ENCODE measurements around the gene EPHB6.

EPHB6 gene

DNA sequence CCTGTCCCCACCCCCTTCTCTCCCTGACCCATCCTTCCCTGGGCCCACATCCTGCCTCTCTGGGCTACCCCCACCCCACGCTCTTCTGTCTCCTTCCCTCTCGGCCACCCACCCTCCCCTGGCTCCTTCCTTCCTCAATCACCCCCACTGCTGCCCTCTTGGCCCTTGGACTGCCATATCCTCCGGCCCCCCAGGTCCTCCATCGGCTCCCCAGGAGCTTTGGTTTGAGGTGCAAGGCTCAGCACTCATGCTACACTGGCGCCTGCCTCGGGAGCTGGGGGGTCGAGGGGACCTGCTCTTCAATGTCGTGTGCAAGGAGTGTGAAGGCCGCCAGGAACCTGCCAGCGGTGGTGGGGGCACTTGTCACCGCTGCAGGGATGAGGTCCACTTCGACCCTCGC lies 10.9 kb downstream of the EPHB6 start (continued):
- TF ChIP-seq ZBTB48 (tag by site-specific recombination; IDR thresholded peaks at IDR 0.05) (no peak), ZNF335 (tag by site-specific recombination; conservative IDR thresholded peaks at IDR 0.05) (no peak), ZNF48 (tag by site-specific recombination; IDR thresholded peaks at IDR 0.05) (no peak)
- TF ChIP-seq, protein P1, sequence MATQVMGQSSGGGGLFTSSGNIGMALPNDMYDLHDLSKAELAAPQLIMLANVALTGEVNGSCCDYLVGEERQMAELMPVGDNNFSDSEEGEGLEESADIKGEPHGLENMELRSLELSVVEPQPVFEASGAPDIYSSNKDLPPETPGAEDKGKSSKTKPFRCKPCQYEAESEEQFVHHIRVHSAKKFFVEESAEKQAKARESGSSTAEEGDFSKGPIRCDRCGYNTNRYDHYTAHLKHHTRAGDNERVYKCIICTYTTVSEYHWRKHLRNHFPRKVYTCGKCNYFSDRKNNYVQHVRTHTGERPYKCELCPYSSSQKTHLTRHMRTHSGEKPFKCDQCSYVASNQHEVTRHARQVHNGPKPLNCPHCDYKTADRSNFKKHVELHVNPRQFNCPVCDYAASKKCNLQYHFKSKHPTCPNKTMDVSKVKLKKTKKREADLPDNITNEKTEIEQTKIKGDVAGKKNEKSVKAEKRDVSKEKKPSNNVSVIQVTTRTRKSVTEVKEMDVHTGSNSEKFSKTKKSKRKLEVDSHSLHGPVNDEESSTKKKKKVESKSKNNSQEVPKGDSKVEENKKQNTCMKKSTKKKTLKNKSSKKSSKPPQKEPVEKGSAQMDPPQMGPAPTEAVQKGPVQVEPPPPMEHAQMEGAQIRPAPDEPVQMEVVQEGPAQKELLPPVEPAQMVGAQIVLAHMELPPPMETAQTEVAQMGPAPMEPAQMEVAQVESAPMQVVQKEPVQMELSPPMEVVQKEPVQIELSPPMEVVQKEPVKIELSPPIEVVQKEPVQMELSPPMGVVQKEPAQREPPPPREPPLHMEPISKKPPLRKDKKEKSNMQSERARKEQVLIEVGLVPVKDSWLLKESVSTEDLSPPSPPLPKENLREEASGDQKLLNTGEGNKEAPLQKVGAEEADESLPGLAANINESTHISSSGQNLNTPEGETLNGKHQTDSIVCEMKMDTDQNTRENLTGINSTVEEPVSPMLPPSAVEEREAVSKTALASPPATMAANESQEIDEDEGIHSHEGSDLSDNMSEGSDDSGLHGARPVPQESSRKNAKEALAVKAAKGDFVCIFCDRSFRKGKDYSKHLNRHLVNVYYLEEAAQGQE (tag by site-specific recombination; IDR thresholded peaks at IDR 0.05): no peak

DNA sequence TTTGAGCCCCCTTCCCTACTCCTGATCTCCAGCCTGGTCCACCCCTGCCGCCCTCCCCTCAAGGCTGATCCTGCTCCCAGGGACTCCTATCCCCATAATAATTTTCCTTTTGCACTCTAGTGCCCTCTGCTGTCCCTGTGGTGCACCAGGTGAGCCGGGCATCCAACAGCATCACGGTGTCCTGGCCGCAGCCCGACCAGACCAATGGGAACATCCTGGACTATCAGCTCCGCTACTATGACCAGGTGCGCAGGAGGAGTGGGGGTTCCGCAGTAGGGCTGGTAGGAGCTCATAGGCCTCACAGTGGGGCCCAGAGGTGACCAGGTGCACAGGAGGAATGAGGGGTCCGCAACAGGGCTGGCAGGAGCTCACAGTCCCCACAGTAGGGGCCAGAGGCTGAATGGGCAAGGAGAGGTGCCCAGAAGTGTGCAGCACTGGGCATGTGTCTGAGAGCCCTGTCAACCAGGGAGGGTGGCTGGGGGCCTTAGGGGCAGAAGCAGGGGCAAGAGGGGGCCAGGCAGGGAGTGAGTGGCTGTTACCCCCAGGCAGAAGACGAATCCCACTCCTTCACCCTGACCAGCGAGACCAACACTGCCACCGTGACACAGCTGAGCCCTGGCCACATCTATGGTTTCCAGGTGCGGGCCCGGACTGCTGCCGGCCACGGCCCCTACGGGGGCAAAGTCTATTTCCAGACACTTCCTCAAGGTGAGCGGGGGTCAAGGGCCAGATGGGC lies 11.7 kb downstream of the EPHB6 start:
- peaks cover 0 to 13% of the 10 kb centered on the region in 2 experiments; a peak in 1 of 3 replicates for H3K36me3 ChIP-seq (ENCODE audit: control insufficient read depth in 2 of 2, insufficient read depth in 1 of 2, low read length in 2 of 2)
- POLR2A ChIA-PET: no interaction called here
- no peaks in the 10 kb centered on the region for H3K4me1 ChIP-seq (ENCODE audit: control insufficient read depth, insufficient read depth, low read length)
- TF ChIP-seq ZNF701 (tag by site-specific recombination; IDR thresholded peaks at IDR 0.05): no peak
- TF ChIP-seq, protein P2, sequence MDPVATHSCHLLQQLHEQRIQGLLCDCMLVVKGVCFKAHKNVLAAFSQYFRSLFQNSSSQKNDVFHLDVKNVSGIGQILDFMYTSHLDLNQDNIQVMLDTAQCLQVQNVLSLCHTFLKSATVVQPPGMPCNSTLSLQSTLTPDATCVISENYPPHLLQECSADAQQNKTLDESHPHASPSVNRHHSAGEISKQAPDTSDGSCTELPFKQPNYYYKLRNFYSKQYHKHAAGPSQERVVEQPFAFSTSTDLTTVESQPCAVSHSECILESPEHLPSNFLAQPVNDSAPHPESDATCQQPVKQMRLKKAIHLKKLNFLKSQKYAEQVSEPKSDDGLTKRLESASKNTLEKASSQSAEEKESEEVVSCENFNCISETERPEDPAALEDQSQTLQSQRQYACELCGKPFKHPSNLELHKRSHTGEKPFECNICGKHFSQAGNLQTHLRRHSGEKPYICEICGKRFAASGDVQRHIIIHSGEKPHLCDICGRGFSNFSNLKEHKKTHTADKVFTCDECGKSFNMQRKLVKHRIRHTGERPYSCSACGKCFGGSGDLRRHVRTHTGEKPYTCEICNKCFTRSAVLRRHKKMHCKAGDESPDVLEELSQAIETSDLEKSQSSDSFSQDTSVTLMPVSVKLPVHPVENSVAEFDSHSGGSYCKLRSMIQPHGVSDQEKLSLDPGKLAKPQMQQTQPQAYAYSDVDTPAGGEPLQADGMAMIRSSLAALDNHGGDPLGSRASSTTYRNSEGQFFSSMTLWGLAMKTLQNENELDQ (tag by site-specific recombination; IDR thresholded peaks at IDR 0.05; ENCODE audit: low read depth): no peak
- TF ChIP-seq ZNF112 (tag by site-specific recombination; IDR thresholded peaks at IDR 0.05): no peak
- TF ChIP-seq KLF7 (tag by site-specific recombination; IDR thresholded peaks at IDR 0.05; ENCODE audit: borderline replicate concordance): no peak
- no peak for TF ChIP-seq ZNF140 (tag by site-specific recombination; IDR thresholded peaks at IDR 0.05)
- TF ChIP-seq ZNF221 (tag by site-specific recombination; IDR thresholded peaks at IDR 0.05; ENCODE audit: borderline replicate concordance): no peak
- no peak for TF ChIP-seq ZNF747 (tag by site-specific recombination; IDR thresholded peaks at IDR 0.05)
- TF ChIP-seq ZNF132 (tag by site-specific recombination; IDR thresholded peaks at IDR 0.05; ENCODE audit: borderline replicate concordance): no peak
- TF ChIP-seq TRIM28 (IDR thresholded peaks at IDR 0.05; ENCODE audit: borderline replicate concordance, low read length): no peak
- no peak for TF ChIP-seq ZNF311 (tag by site-specific recombination; IDR thresholded peaks at IDR 0.05; ENCODE audit: borderline replicate concordance)
- no peak for TF ChIP-seq ZFP37 (tag by site-specific recombination; IDR thresholded peaks at IDR 0.05)
- no peak for TF ChIP-seq SCRT1 (tag by site-specific recombination; IDR thresholded peaks at IDR 0.05; ENCODE audit: borderline replicate concordance)
- TF ChIP-seq ZNF654 (tag by site-specific recombination; IDR thresholded peaks at IDR 0.05; ENCODE audit: low read depth): 0 out of 2 replicates have a peak, but pooled peaks have one; percentile 23
- TF ChIP-seq, protein P3, sequence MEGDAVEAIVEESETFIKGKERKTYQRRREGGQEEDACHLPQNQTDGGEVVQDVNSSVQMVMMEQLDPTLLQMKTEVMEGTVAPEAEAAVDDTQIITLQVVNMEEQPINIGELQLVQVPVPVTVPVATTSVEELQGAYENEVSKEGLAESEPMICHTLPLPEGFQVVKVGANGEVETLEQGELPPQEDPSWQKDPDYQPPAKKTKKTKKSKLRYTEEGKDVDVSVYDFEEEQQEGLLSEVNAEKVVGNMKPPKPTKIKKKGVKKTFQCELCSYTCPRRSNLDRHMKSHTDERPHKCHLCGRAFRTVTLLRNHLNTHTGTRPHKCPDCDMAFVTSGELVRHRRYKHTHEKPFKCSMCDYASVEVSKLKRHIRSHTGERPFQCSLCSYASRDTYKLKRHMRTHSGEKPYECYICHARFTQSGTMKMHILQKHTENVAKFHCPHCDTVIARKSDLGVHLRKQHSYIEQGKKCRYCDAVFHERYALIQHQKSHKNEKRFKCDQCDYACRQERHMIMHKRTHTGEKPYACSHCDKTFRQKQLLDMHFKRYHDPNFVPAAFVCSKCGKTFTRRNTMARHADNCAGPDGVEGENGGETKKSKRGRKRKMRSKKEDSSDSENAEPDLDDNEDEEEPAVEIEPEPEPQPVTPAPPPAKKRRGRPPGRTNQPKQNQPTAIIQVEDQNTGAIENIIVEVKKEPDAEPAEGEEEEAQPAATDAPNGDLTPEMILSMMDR (tag by site-specific recombination; IDR thresholded peaks at IDR 0.05): peak; percentile 38; the same call in 1 of the 2 replicates
- TF ChIP-seq ZNF404 (tag by site-specific recombination; IDR thresholded peaks at IDR 0.05): no peak
- TF ChIP-seq ZNF571 (tag by site-specific recombination; IDR thresholded peaks at IDR 0.05): no peak
- CTCF ChIA-PET: interaction anchor here (0.5 to 2.9 kb wide), 20 partner anchors 8 to 455 kb away, joined by 3 to 18 read pairs (median 4); partner anchors contain the start of gene EPHB6
- H3K27ac ChIP-seq (ENCODE audit: extremely low read depth, low read depth, low read length): no peak overlapping the region
- no peak overlapping the region for H3K4me3 ChIP-seq (ENCODE audit: low read depth, low read length)
- H3K9me3 ChIP-seq (ENCODE audit: control insufficient read depth, insufficient read depth, low read depth, low read length): no peaks in the 10 kb centered on the region
